Iris pigment epithelial cell (primary cell): ENCODE measurements around the gene POLA1.
"Not testable (repeated sequence)": the region's sequence is repeated elsewhere in the genome, so short reads cannot be mapped to it uniquely, and the experiment has no call there.

ENCODE experiments used
- DNase-seq: peaks from one replicate; pipeline ENCODE4 v3.0.0-alpha.2; 2011; ENCODE audit warnings: low read depth

Gene POLA1

GRCh38 chrX:24693453-24694202 lies at the start of gene POLA1:
POLA1 (plus strand) TSS chrX:24693918; CDS start chrX:24693962, 44 bp downstream.
- DNase-seq, result peak; percentile 96

GRCh38 chrX:24646006-24646405 lies 47.7 kb upstream of the POLA1 start:
- DNase-seq, result no peak

GRCh38 chrX:24646745-24647182 lies 47.0 kb upstream of the POLA1 start:
- peak; percentile 21 for DNase-seq

- peak; percentile 60 for DNase-seq
These were observed 46.3 kb upstream of the POLA1 start, which contains the start of gene PCYT1B for GRCh38 chrX:24647257-24648058. PCYT1B (minus strand) TSS chrX:24647347; CDS start chrX:24647105, 242 bp downstream.

GRCh38 chrX:24648495-24648894 lies 45.2 kb upstream of the POLA1 start:
- no peak for DNase-seq

GRCh38 chrX:24651783-24652182 lies 41.9 kb upstream of the POLA1 start:
- DNase-seq, result no peak

- DNase-seq, result not testable (repeated sequence)
These were observed 38.0 kb upstream of the POLA1 start for GRCh38 chrX:24655679-24656078.

- no peak for DNase-seq
These were observed 35.9 kb upstream of the POLA1 start for GRCh38 chrX:24657671-24658386.

GRCh38 chrX:24658421-24658820 lies 35.3 kb upstream of the POLA1 start:
- no peak for DNase-seq

GRCh38 chrX:24659106-24659505 lies 34.6 kb upstream of the POLA1 start:
- no peak for DNase-seq

GRCh38 chrX:24659646-24660045 lies 34.1 kb upstream of the POLA1 start:
- no peak for DNase-seq

GRCh38 chrX:24661292-24661691 lies 32.4 kb upstream of the POLA1 start:
- no peak for DNase-seq

GRCh38 chrX:24662352-24662751 lies 31.4 kb upstream of the POLA1 start:
- DNase-seq, result no peak

- peak; percentile 17 for DNase-seq
These were observed 25.6 kb upstream of the POLA1 start for GRCh38 chrX:24668111-24668510.

- no peak for DNase-seq
These were observed 21.0 kb upstream of the POLA1 start for GRCh38 chrX:24672701-24673190.

- no peak for DNase-seq
These were observed 20.3 kb upstream of the POLA1 start for GRCh38 chrX:24673424-24673823.

GRCh38 chrX:24676403-24677024 lies 17.2 kb upstream of the POLA1 start:
- no peak for DNase-seq

GRCh38 chrX:24682739-24683432 lies 10.8 kb upstream of the POLA1 start:
- no peak for DNase-seq

GRCh38 chrX:24684048-24684447 lies 9.7 kb upstream of the POLA1 start:
- DNase-seq, result no peak

- DNase-seq, result no peak
These were observed 1.4 kb upstream of the POLA1 start for GRCh38 chrX:24692305-24692704.

GRCh38 chrX:24694825-24695224 lies 1.1 kb downstream of the POLA1 start:
- peak; percentile 2 for DNase-seq
